D721Med (cell line): ENCODE data around the gene FBXO31.

Experiments
- DNase-seq: peaks from one replicate; pipeline ENCODE4 v3.0.0; 2011; ENCODE audit warnings: low spot score; ENCODE audit not compliant: insufficient read length
- FAIRE-seq: peaks from 2 replicates; lab custom pipeline; 2011; peaks lifted over from hg19 to GRCh38; lab: Jason Lieb, UNC
- CTCF ChIP-seq: IDR thresholded peaks from 2 replicates; pipeline ENCODE4 v1.5.1; 2012; ENCODE audit warnings: mild to moderate bottlenecking, control low read depth; ENCODE audit not compliant: insufficient read depth; ENCODE audit errors: missing control alignments

Gene FBXO31

GRCh38 chr16:87351320-87351698 lies 32.3 kb downstream of the FBXO31 start:
- DNase-seq (no peak), FAIRE-seq (no peak)

DNA sequence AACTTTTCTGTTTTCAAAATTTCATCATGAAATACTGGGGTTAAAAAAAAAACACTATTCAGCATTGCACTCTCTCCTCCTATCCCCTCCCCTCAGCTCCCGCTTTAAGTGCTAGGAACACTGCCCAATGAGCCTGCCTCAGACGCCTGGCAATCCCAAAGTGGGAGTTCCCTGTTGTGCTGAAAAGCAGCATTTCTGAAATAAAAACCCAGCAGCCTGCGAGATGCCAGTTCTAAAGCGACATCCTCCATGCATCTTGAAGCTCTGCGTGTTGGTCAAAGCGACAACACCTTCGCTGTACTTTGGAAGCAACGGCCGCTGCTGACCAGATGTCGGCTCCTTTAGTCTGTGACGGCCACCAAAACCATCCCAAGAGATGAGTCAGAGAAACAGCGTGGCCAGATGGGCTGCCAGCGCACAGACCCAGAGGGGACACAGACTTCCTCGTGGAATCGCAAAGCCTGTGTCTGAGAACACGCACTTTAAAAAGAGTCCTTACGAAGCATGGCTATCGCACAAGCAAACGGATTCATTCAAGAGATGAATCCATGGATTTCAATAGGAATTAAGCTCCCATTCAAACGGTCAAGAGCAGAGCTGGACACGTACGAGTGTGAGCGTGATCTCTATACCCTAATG lies 32.8 kb downstream of the FBXO31 start:
- no peak for DNase-seq
- FAIRE-seq: no peak
- no peak for TF ChIP-seq CTCF

More at GRCh38 chr16:87351320-87351698, 32.3 kb downstream of the FBXO31 start:
- no peak for TF ChIP-seq CTCF

DNA sequence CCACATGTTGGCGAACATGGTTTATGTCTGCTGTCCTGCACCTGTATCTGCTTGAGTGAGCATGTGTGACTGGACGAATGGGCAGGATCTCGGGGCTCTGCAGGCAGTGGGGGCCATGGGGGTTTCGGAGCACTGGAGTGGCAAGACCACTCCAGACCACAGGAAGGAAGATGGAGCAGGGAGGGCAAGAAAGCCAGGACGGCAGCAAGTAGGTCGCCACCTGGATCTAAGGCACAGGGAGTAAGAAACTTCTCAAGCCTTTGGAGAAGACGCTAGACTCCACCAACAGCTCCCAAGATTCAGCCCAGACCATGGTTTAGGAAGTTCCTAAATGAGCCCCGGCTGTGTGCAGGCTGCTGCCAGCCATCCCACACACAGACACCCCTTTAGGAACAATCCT lies 33.5 kb downstream of the FBXO31 start:
- DNase-seq (no peak), FAIRE-seq (no peak)
- TF ChIP-seq CTCF: no peak

GRCh38 chr16:87348616-87349157 lies 34.9 kb downstream of the FBXO31 start:
- no peak for FAIRE-seq
- TF ChIP-seq CTCF: no peak
- DNase-seq: no peak

- FAIRE-seq: no peak
- no peak for TF ChIP-seq CTCF
These were observed 35.5 kb downstream of the FBXO31 start for GRCh38 chr16:87347932-87348615.

GRCh38 chr16:87346517-87347060 lies 37.0 kb downstream of the FBXO31 start:
- FAIRE-seq (no peak), DNase-seq (no peak)
- no peak for TF ChIP-seq CTCF

More at GRCh38 chr16:87347932-87348615, 35.5 kb downstream of the FBXO31 start:
- DNase-seq: no peak
